Keratinocyte (primary cell): Measurements from ENCODE around the gene HOXA6.

Experiments used
- CTCF ChIP-seq, 3 experiments: IDR thresholded peaks in 1 of 3; conservative IDR thresholded peaks in 1 of 3; optimal IDR thresholded peaks in 1 of 3; 2 replicates in 2 of 3; 3 replicates in 1 of 3; pipeline versions ENCODE3 to v1.5.1; 2011; ENCODE audit warnings: low read length in 3 of 3, mild to moderate bottlenecking in 3 of 3, moderate library complexity in 2 of 3, control low read depth in 1 of 3, inconsistent platforms in 1 of 3; ENCODE audit not compliant: insufficient read depth in 2 of 3; ENCODE audit errors: extremely low read depth in 1 of 3
- EZH2 ChIP-seq: IDR thresholded peaks from one replicate; pipeline ENCODE4 v1.6.1; 2012; ENCODE audit warnings: inconsistent platforms, mild to moderate bottlenecking, low read length, moderate library complexity

GRCh38 chr7:27172823-27173510, 25.4 kb upstream of the HOXA6 start:
- TF ChIP-seq CTCF (optimal IDR thresholded peaks at IDR 0.05 in 1 of 3, IDR thresholded peaks at IDR 0.05 in 1 of 3, conservative IDR thresholded peaks at IDR 0.05 in 1 of 3; ENCODE audit: extremely low read depth in 1 of 3, insufficient read depth in 2 of 3, low read length in 3 of 3), result no peak
- TF ChIP-seq EZH2, result no peak
